Mammary epithelial cell (primary cell): Measurements from ENCODE around the gene PACS1.

ENCODE experiments used
- CTCF ChIP-seq, 2 donors: IDR thresholded peaks in 1 of 2; conservative IDR thresholded peaks in 1 of 2; 2 replicates each; pipeline ENCODE4 v1.5.1; 2011 to 2012; ENCODE audit warnings: inconsistent platforms in 2 of 2, low read length in 2 of 2, mild to moderate bottlenecking in 2 of 2, control low read depth in 1 of 2, low read depth in 1 of 2; ENCODE audit not compliant: insufficient read depth in 1 of 2; ENCODE audit errors: extremely low read depth in 1 of 2
- EZH2 ChIP-seq: IDR thresholded peaks from 2 replicates; pipeline ENCODE4 v1.6.1; 2012; ENCODE audit warnings: low read length, inconsistent platforms, borderline replicate concordance

GRCh38 chr11:66066751-66067150 is 3.3 kb upstream of the PACS1 start:
- TF ChIP-seq CTCF (conservative IDR thresholded peaks at IDR 0.05 in 1 of 2, IDR thresholded peaks at IDR 0.05 in 1 of 2; ENCODE audit: extremely low read depth in 1 of 2, insufficient read depth in 1 of 2, low read depth in 1 of 2, low read length in 2 of 2): no peak
- no peak for TF ChIP-seq EZH2
